ENCODE results near the gene ALDH1L2. TPM values are rescaled to one million over a fixed set of nuclear protein-coding genes. Genes with fewer than 3 reads are reported as not detected.

Gene ALDH1L2
- total RNA-seq, 1 donor from 2014 or later = 1.4 TPM

GRCh38 chr12:105064564-105065178 is 19.6 kb downstream of the ALDH1L2 start:
- Mint-ChIP-seq H3K9me3 (ENCODE audit: unreplicated experiment) (no peaks in the 10 kb centered on the region), H3K4me1 (ENCODE audit: unreplicated experiment) (no peaks in the 10 kb centered on the region), H3K4me3 (ENCODE audit: unreplicated experiment) (no peak overlapping the region), H3K27me3 (ENCODE audit: unreplicated experiment) (no peaks in the 10 kb centered on the region), H3K36me3 (ENCODE audit: low read depth, unreplicated experiment) (no peaks in the 10 kb centered on the region), H3K27ac (ENCODE audit: unreplicated experiment) (no peak overlapping the region)
- no peak for TF ChIP-seq CTCF (IDR thresholded peaks at IDR 0.05; ENCODE audit: unreplicated experiment)
- DNase-seq (ENCODE audit: low spot score) = no peak

GRCh38 chr12:105060715-105061378 is 23.4 kb downstream of the ALDH1L2 start:
- Mint-ChIP-seq H3K27ac (ENCODE audit: unreplicated experiment) (no peak overlapping the region), H3K4me1 (ENCODE audit: unreplicated experiment) (no peaks in the 10 kb centered on the region), H3K27me3 (ENCODE audit: unreplicated experiment) (no peaks in the 10 kb centered on the region), H3K36me3 (ENCODE audit: low read depth, unreplicated experiment) (no peaks in the 10 kb centered on the region), H3K4me3 (ENCODE audit: unreplicated experiment) (no peak overlapping the region), H3K9me3 (ENCODE audit: unreplicated experiment) (no peaks in the 10 kb centered on the region)
- DNase-seq (ENCODE audit: low spot score) = no peak
- no peak for TF ChIP-seq CTCF (IDR thresholded peaks at IDR 0.05; ENCODE audit: unreplicated experiment)

GRCh38 chr12:105057174-105057573 is 27.1 kb downstream of the ALDH1L2 start:
- Mint-ChIP-seq H3K4me3 (ENCODE audit: unreplicated experiment) (no peak overlapping the region), H3K27ac (ENCODE audit: unreplicated experiment) (no peak overlapping the region), H3K9me3 (ENCODE audit: unreplicated experiment) (no peaks in the 10 kb centered on the region), H3K4me1 (ENCODE audit: unreplicated experiment) (no peaks in the 10 kb centered on the region), H3K36me3 (ENCODE audit: low read depth, unreplicated experiment) (no peaks in the 10 kb centered on the region), H3K27me3 (ENCODE audit: unreplicated experiment) (no peaks in the 10 kb centered on the region)
- no peak for TF ChIP-seq CTCF (IDR thresholded peaks at IDR 0.05; ENCODE audit: unreplicated experiment)
- DNase-seq (ENCODE audit: low spot score) = no peak

GRCh38 chr12:105053116-105053572 is 31.1 kb downstream of the ALDH1L2 start:
- Mint-ChIP-seq H3K9me3 (ENCODE audit: unreplicated experiment) (no peaks in the 10 kb centered on the region), H3K27ac (ENCODE audit: unreplicated experiment) (no peak overlapping the region), H3K36me3 (ENCODE audit: low read depth, unreplicated experiment) (no peaks in the 10 kb centered on the region), H3K4me3 (ENCODE audit: unreplicated experiment) (no peak overlapping the region), H3K27me3 (ENCODE audit: unreplicated experiment) (no peaks in the 10 kb centered on the region), H3K4me1 (ENCODE audit: unreplicated experiment) (no peaks in the 10 kb centered on the region)
- DNase-seq (ENCODE audit: low spot score) = peak; percentile 75
- TF ChIP-seq CTCF (IDR thresholded peaks at IDR 0.05; ENCODE audit: unreplicated experiment) = peak; percentile 91

- no peak overlapping the region for H3K27ac Mint-ChIP-seq (ENCODE audit: unreplicated experiment)
- DNase-seq (ENCODE audit: low spot score) = no peak
These were observed 32.3 kb downstream of the ALDH1L2 start for GRCh38 chr12:105051981-105052380.

More at GRCh38 chr12:105051981-105052380, 32.3 kb downstream of the ALDH1L2 start:
- TF ChIP-seq CTCF (IDR thresholded peaks at IDR 0.05; ENCODE audit: unreplicated experiment) = no peak
- Mint-ChIP-seq H3K27me3 (ENCODE audit: unreplicated experiment) (no peaks in the 10 kb centered on the region), H3K9me3 (ENCODE audit: unreplicated experiment) (no peaks in the 10 kb centered on the region), H3K4me3 (ENCODE audit: unreplicated experiment) (no peak overlapping the region), H3K4me1 (ENCODE audit: unreplicated experiment) (no peaks in the 10 kb centered on the region), H3K36me3 (ENCODE audit: low read depth, unreplicated experiment) (no peaks in the 10 kb centered on the region)
